HG03159 (cell line): ENCODE data around the gene TTC13.

Source experiments
- ATAC-seq: cut with Tn5 transposase; IDR thresholded peaks from one replicate; pipeline ENCODE4 v1.9.1; 2021; ENCODE audit warnings: mild to moderate bottlenecking, moderate library complexity; ENCODE audit not compliant: unreplicated experiment

The TTC13 gene

DNA sequence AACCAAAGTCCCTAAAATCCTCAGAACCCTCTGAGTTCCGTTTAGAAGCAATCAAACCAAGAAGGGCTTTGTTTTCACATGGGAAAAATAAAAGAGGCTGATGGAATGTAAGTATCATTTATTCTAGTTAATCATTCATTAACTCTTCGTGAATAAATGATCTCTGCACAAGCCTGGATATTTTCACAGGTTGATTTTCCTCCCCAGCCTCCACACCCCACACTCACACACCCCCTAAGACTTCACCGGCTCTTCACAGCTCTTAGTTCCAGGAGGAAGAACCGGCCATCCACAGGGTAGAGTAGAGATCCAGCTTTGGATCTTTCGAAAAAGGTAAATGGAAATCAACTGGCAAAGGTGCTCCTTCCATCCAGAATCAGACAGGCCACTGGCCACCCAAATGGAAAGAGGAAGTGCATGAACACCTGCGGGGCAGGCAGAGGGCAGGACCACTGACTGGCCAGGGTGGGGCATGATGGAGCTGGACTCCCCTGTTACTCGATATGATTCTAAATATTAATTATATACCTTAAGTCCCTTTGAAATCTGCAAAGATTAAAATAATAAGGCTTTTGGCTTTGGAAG, 120.3 kb downstream of the TTC13 start:
- no peak for ATAC-seq

DNA sequence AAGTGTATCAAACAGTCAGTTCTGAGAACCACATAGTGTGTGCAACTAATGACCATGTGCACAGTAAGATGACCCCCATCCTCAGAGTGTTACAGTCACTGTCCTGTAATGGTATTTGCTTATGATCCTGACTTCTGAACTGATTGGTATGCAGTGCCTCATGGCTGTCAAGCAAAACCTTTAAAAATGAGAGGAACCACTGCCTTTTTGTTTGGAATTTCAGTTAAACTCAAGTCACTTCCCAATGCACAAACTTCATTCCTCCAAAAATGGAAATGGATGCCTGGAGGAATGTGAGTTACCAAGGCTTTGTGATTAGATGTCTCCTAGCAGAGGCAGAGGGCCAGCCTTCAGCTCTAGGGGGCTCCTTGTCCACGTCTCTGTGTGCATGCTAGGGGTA, 120.8 kb downstream of the TTC13 start:
- no peak for ATAC-seq

DNA sequence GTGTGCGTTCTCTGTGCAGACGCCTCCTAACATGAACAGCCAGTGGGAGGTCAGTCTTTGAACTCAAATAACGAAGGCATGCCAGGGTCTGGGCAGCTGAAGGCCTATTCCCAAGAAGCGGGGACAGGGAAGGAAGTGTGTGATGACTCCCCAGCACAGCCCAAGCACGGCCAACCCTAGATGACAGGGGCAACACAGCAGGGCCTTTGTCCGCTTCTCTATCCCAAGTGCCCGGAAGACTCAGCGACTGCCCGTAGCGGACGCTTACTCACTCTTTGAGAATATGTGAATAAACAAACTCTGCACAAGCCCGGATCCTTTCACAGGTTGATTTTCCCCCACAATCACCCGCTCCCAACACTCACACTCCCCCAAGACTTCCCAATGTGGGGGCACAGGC, 121.6 kb downstream of the TTC13 start:
- no peak for ATAC-seq
